T-helper 2 cell treated with Interferon-gamma antibody and Interleukin-4, amounts not matched to agents 5 μg/mL and 100 μg/mL, for 36 hours (primary cell): Measurements from ENCODE around the gene CNTN6.

Experiments used
- DNase-seq: peaks from one replicate; pipeline ENCODE4 v3.0.0; 2021; ENCODE audit warnings: low spot score
- H3K27ac Mint-ChIP-seq: one replicate; pipeline ENCODE4 v1.8.0; 2021; ENCODE audit warnings: mild to moderate bottlenecking, mixed read lengths
- H3K27me3 Mint-ChIP-seq: one replicate; pipeline ENCODE4 v1.8.0; 2021; ENCODE audit warnings: low read depth, mixed read lengths
- H3K36me3 Mint-ChIP-seq: one replicate; pipeline ENCODE4 v1.8.0; 2021; ENCODE audit warnings: low read depth, mixed read lengths
- H3K4me1 Mint-ChIP-seq: one replicate; pipeline ENCODE4 v1.8.0; 2021; ENCODE audit warnings: low read depth, mixed read lengths
- H3K4me3 Mint-ChIP-seq: one replicate; pipeline ENCODE4 v1.8.0; 2022; ENCODE audit warnings: mild to moderate bottlenecking, moderate library complexity, mixed read lengths
- H3K9me3 Mint-ChIP-seq: one replicate; pipeline ENCODE4 v1.8.0; 2021; ENCODE audit warnings: mixed read lengths

CNTN6 gene

GRCh38 chr3:1444195-1444594, 351.4 kb downstream of the CNTN6 start:
- no peaks in the 10 kb centered on the region for H3K36me3 Mint-ChIP-seq
- no peak for DNase-seq
- H3K27ac Mint-ChIP-seq, result no peak overlapping the region
- H3K9me3 Mint-ChIP-seq, result peaks cover 7% of the 10 kb centered on the region
- no peaks in the 10 kb centered on the region for H3K4me1 Mint-ChIP-seq
- no peaks in the 10 kb centered on the region for H3K27me3 Mint-ChIP-seq
- H3K4me3 Mint-ChIP-seq, result no peak overlapping the region

- no peaks in the 10 kb centered on the region for H3K9me3 Mint-ChIP-seq
- H3K27me3 Mint-ChIP-seq, result no peaks in the 10 kb centered on the region
- DNase-seq, result no peak
- H3K27ac Mint-ChIP-seq, result no peak overlapping the region
- H3K36me3 Mint-ChIP-seq, result no peaks in the 10 kb centered on the region
- H3K4me1 Mint-ChIP-seq, result no peaks in the 10 kb centered on the region
- H3K4me3 Mint-ChIP-seq, result no peak overlapping the region
These were observed 353.7 kb downstream of the CNTN6 start for GRCh38 chr3:1446531-1446930.

DNA sequence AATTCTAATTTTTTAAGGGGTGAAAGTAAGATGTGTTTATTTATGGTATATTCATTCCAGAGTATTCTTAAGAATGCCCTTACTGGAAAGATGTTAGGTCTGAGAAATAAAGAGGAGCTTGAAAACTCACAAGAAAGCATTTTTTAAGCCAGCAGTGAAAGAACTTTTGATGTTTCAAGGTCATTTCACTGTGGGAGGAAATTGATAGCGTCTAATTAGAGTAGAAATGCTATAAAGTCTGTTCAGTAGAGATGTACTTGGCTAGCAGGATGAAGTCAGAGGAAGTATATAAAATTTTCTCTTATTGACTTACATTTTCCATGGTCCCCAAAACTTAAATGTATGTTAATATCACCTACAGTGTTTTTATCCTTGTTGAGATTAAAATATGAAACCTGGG, 354.6 kb downstream of the CNTN6 start:
- Mint-ChIP-seq H3K9me3 (no peaks in the 10 kb centered on the region), H3K36me3 (no peaks in the 10 kb centered on the region), H3K4me3 (no peak overlapping the region), H3K4me1 (no peaks in the 10 kb centered on the region), H3K27ac (no peak overlapping the region), H3K27me3 (no peaks in the 10 kb centered on the region)
- DNase-seq, result no peak

GRCh38 chr3:1448443-1448842, 355.6 kb downstream of the CNTN6 start:
- H3K27me3 Mint-ChIP-seq, result no peaks in the 10 kb centered on the region
- no peaks in the 10 kb centered on the region for H3K36me3 Mint-ChIP-seq
- no peaks in the 10 kb centered on the region for H3K4me1 Mint-ChIP-seq
- H3K9me3 Mint-ChIP-seq, result peaks cover 6% of the 10 kb centered on the region
- no peak for DNase-seq
- no peak overlapping the region for H3K4me3 Mint-ChIP-seq
- H3K27ac Mint-ChIP-seq, result no peak overlapping the region
